Stomach (tissue), 4 donors: ENCODE measurements around the gene ADAM11.

Experiments
- CTCF ChIP-seq, 7 experiments: fragments of 450-650 bp in 4 of 7; fragments of 200-600 bp in 3 of 7; sonication (generic) in 3 of 7; IDR thresholded peaks; one replicate each; pipeline ENCODE4 v1.5.1; 2016 to 2019; ENCODE audit warnings: antibody characterized with exemption in 7 of 7, control low read depth in 2 of 7, mild to moderate bottlenecking in 1 of 7
- EP300 ChIP-seq: sonication (generic); formaldehyde crosslinking; IDR thresholded peaks from one replicate; pipeline ENCODE4 v1.6.1; 2017; ENCODE audit warnings: antibody characterized with exemption
- POLR2A ChIP-seq, 4 donors: fragments of 450-650 bp; IDR thresholded peaks; one replicate each; pipeline ENCODE4 v1.6.1; 2016; ENCODE audit warnings: antibody characterized with exemption in 4 of 4, control low read depth in 2 of 4, mild to moderate bottlenecking in 1 of 4, moderate library complexity in 1 of 4
- POLR2AphosphoS5 ChIP-seq, 3 donors: sonication (generic); formaldehyde crosslinking; IDR thresholded peaks; one replicate each; pipeline ENCODE4 v1.6.1; 2016; ENCODE audit warnings: antibody characterized with exemption in 3 of 3

GRCh38 chr17:44736551-44737240 is 22.1 kb upstream of the ADAM11 start:
- TF ChIP-seq CTCF (IDR thresholded peaks at IDR 0.05) (no peak), EP300 (no peak), POLR2A (IDR thresholded peaks at IDR 0.05) (no peak), POLR2AphosphoS5 (IDR thresholded peaks at IDR 0.05) (no peak)
